ENCODE measurements around the gene IP6K3. TPM values are rescaled to one million over a fixed set of nuclear protein-coding genes. Genes with fewer than 3 reads are reported as not detected.

IP6K3 gene
- polyA plus RNA-seq, 1 donor (not counting 4 experiments of a cell fraction or from before 2014, with no cell fraction given): not detected

- Histone ChIP-seq H3K27ac (ENCODE audit: control insufficient read depth, insufficient read depth, low read length) (peak overlapping the region; percentile 49), H3K79me2 (ENCODE audit: control insufficient read depth, insufficient read depth, low read length) (no peaks in the 10 kb centered on the region), H3K9me1 (ENCODE audit: control insufficient read depth, extremely low read depth, insufficient read depth, low read length) (no peaks in the 10 kb centered on the region), H3K36me3 (ENCODE audit: control insufficient read depth in 2 of 2, extremely low read depth in 1 of 2, insufficient read depth in 2 of 2, low read length in 2 of 2) (peaks cover 54 to 78% of the 10 kb centered on the region in 2 experiments), H3K27me3 (ENCODE audit: control insufficient read depth, extremely low read depth, insufficient read depth, low read length) (no peaks in the 10 kb centered on the region), H3K4me1 (ENCODE audit: control insufficient read depth, extremely low read depth, insufficient read depth, low read length) (peaks cover 21% of the 10 kb centered on the region), H4K20me1 (ENCODE audit: control insufficient read depth, extremely low read depth, insufficient read depth, low read length) (no peaks in the 10 kb centered on the region), H3K9me3 (ENCODE audit: control insufficient read depth, low read depth, low read length) (no peaks in the 10 kb centered on the region), H3K4me3 (ENCODE audit: control insufficient read depth in 2 of 3, extremely low read depth in 1 of 3, insufficient read depth in 2 of 3, low read depth in 1 of 3, low read length in 3 of 3) (no peak overlapping the region), H2AFZ (ENCODE audit: control insufficient read depth, low read length) (no peak overlapping the region), H3K9ac (ENCODE audit: control insufficient read depth, extremely low read depth, insufficient read depth, low read length) (peak overlapping the region; percentile 4), H3K4me2 (ENCODE audit: control insufficient read depth, extremely low read depth, insufficient read depth, low read depth, low read length) (no peak overlapping the region)
- dilution Hi-C loops (cut with MboI; ENCODE audit: extremely low pct_ligation_motif_present, low sequenced_read_pairs): no loop called here
- TF ChIP-seq EZH2 (IDR thresholded peaks at IDR 0.05; ENCODE audit: low read length) (no peak), CTCF (optimal IDR thresholded peaks at IDR 0.05 in 1 of 3, IDR thresholded peaks at IDR 0.05 in 1 of 3, conservative IDR thresholded peaks at IDR 0.05 in 1 of 3; ENCODE audit: extremely low read depth in 1 of 3, insufficient read depth in 2 of 3, low read length in 3 of 3) (peak in 2 of 3 experiments; percentile 40 to 46)
- peak; percentile 78 for FAIRE-seq
- peak; percentile 70 for DNase-seq (ENCODE audit: low read depth, low spot score)
Measured at GRCh38 chr6:33672808-33673207, 73.9 kb downstream of the IP6K3 start.

GRCh38 chr6:33671744-33672072, 75.0 kb downstream of the IP6K3 start:
- H3K9me1 ChIP-seq (ENCODE audit: control insufficient read depth, extremely low read depth, insufficient read depth, low read length): no peaks in the 10 kb centered on the region
- no peaks in the 10 kb centered on the region for H3K27me3 ChIP-seq (ENCODE audit: control insufficient read depth, extremely low read depth, insufficient read depth, low read length)
- DNase-seq (ENCODE audit: low read depth, low spot score) (no peak), FAIRE-seq (no peak)
- H2AFZ ChIP-seq (ENCODE audit: control insufficient read depth, low read length): no peak overlapping the region
- TF ChIP-seq CTCF (optimal IDR thresholded peaks at IDR 0.05 in 1 of 3, IDR thresholded peaks at IDR 0.05 in 1 of 3, conservative IDR thresholded peaks at IDR 0.05 in 1 of 3; ENCODE audit: extremely low read depth in 1 of 3, insufficient read depth in 2 of 3, low read length in 3 of 3): no peak
- no peak for TF ChIP-seq EZH2 (IDR thresholded peaks at IDR 0.05; ENCODE audit: low read length)
- peaks cover 53 to 77% of the 10 kb centered on the region in 2 experiments for H3K36me3 ChIP-seq (ENCODE audit: control insufficient read depth in 2 of 2, extremely low read depth in 1 of 2, insufficient read depth in 2 of 2, low read length in 2 of 2)
- H3K4me1 ChIP-seq (ENCODE audit: control insufficient read depth, extremely low read depth, insufficient read depth, low read length): peaks cover 21% of the 10 kb centered on the region
- no peak overlapping the region for H3K9ac ChIP-seq (ENCODE audit: control insufficient read depth, extremely low read depth, insufficient read depth, low read length)
- dilution Hi-C loops (cut with MboI; ENCODE audit: extremely low pct_ligation_motif_present, low sequenced_read_pairs): no loop called here
- H3K79me2 ChIP-seq (ENCODE audit: control insufficient read depth, insufficient read depth, low read length): no peaks in the 10 kb centered on the region
- no peaks in the 10 kb centered on the region for H3K9me3 ChIP-seq (ENCODE audit: control insufficient read depth, low read depth, low read length)
- no peak overlapping the region for H3K27ac ChIP-seq (ENCODE audit: control insufficient read depth, insufficient read depth, low read length)
- H3K4me2 ChIP-seq (ENCODE audit: control insufficient read depth, extremely low read depth, insufficient read depth, low read depth, low read length): no peak overlapping the region
- H3K4me3 ChIP-seq (ENCODE audit: control insufficient read depth in 2 of 3, extremely low read depth in 1 of 3, insufficient read depth in 2 of 3, low read depth in 1 of 3, low read length in 3 of 3): no peak overlapping the region
- no peaks in the 10 kb centered on the region for H4K20me1 ChIP-seq (ENCODE audit: control insufficient read depth, extremely low read depth, insufficient read depth, low read length)

Small RNA genes lying within 50 kb of the gene (small RNA-seq; reads per million reads assigned to genes)
- gene MIR3934 (ENCODE audit: insufficient read length in 3 of 3, low read depth in 3 of 3, low replicate concordance in 1 of 3): 0 reads per million in 3 experiments

Other genes starting within 250 kb of the IP6K3 start
- gene BAK1, start 166.6 kb downstream of the IP6K3 start, polyA plus RNA-seq: 61.1 to 93.0 TPM (median 71.1 TPM) in 3 replicates
- 43.3 to 78.0 TPM (median 45.0 TPM) in 3 replicates for gene ITPR3, start 125.6 kb downstream of the IP6K3 start, polyA plus RNA-seq
- 43.8 to 76.7 TPM (median 71.4 TPM) in 3 replicates for gene UQCC2, start 35.2 kb downstream of the IP6K3 start, polyA plus RNA-seq
- 30.8 to 48.6 TPM (median 47.5 TPM) in 3 replicates for gene LEMD2, start 42.2 kb upstream of the IP6K3 start, polyA plus RNA-seq
- gene MLN, start 57.1 kb upstream of the IP6K3 start, polyA plus RNA-seq: not detected in 3 replicates

Measured in keratinocyte (primary cell).